K562 (cell line): ENCODE measurements around the gene RPL22L1. TPM values are rescaled to one million over a fixed set of nuclear protein-coding genes. Genes with fewer than 3 reads are reported as not detected.
A peak's percentile ranks its signal among the peaks of the same experiment; 100 is the strongest.

Source experiments
- ADNP ChIP-seq: fragments of 200-800 bp; sonication (Bioruptor generic); IDR thresholded peaks from 2 replicates; pipeline ENCODE4 v1.6.1; 2016; ENCODE audit warnings: missing genetic modification characterization, missing compliant biosample characterization
- CCNT2 ChIP-seq: IDR thresholded peaks from 2 replicates; pipeline ENCODE4 v1.6.1; 2011; ENCODE audit warnings: borderline replicate concordance, low read depth, mild to moderate bottlenecking, moderate library complexity, mixed read lengths, low read length; ENCODE audit not compliant: insufficient read length; ENCODE audit errors: extremely low read depth
- CSDE1 ChIP-seq, 2 experiments: fragments of 450-650 bp; IDR thresholded peaks; 2 replicates each; pipeline ENCODE4 v1.6.1; 2016; ENCODE audit warnings: mild to moderate bottlenecking in 1 of 2
- DACH1 ChIP-seq: fragments of 450-650 bp; IDR thresholded peaks from 2 replicates; pipeline ENCODE4 v1.6.1; 2018; ENCODE audit not compliant: partially characterized antibody
- DPF2 ChIP-seq: fragments of 450-650 bp; IDR thresholded peaks from 2 replicates; pipeline ENCODE4 v1.6.1; 2016
- ESRRB ChIP-seq: fragments of 250-450 bp; sonication (Bioruptor Pico); IDR thresholded peaks from 2 replicates; pipeline ENCODE4 v1.5.0; 2020; ENCODE audit warnings: mild to moderate bottlenecking, moderate library complexity, borderline replicate concordance
- FOSL1 ChIP-seq: fragments of 200-800 bp; sonication (Bioruptor generic); conservative IDR thresholded peaks from 2 replicates; pipeline ENCODE4 v1.6.1; 2016; ENCODE audit warnings: missing genetic modification characterization, missing compliant biosample characterization
- FOXP4 ChIP-seq: sonication (generic); formaldehyde crosslinking; IDR thresholded peaks from 2 replicates; pipeline ENCODE4 v1.8.0; 2022; ENCODE audit warnings: mild to moderate bottlenecking, missing genetic modification reagents, borderline replicate concordance
- GABPB1 ChIP-seq: sonication (generic); formaldehyde crosslinking; IDR thresholded peaks from 2 replicates; pipeline ENCODE4 v1.8.0; 2022; ENCODE audit warnings: mild to moderate bottlenecking, missing genetic modification reagents
- HDAC2 ChIP-seq: fragments of 450-650 bp; IDR thresholded peaks from 2 replicates; pipeline ENCODE4 v1.6.1; 2016; ENCODE audit warnings: mild to moderate bottlenecking
- NCOA4 ChIP-seq: fragments of 450-650 bp; IDR thresholded peaks from 2 replicates; pipeline ENCODE4 v1.6.1; 2018; ENCODE audit warnings: mild to moderate bottlenecking; ENCODE audit not compliant: partially characterized antibody
- POLR2B ChIP-seq: fragments of 450-650 bp; IDR thresholded peaks from 2 replicates; pipeline ENCODE4 v1.6.1; 2018; ENCODE audit warnings: low read depth; ENCODE audit not compliant: partially characterized antibody
- PREB ChIP-seq: sonication (generic); formaldehyde crosslinking; IDR thresholded peaks from 2 replicates; pipeline ENCODE4 v1.8.1; 2023; ENCODE audit warnings: mild to moderate bottlenecking, missing genetic modification reagents
- SIX5 ChIP-seq, 2 experiments: IDR thresholded peaks; 2 replicates each; pipeline ENCODE4 v1.6.1; 2011; ENCODE audit warnings: low read length in 2 of 2, borderline replicate concordance in 1 of 2, low read depth in 1 of 2, mild to moderate bottlenecking in 1 of 2, moderate library complexity in 1 of 2; ENCODE audit not compliant: insufficient read depth in 1 of 2
- SMAD1 ChIP-seq: fragments of 150-350 bp; IDR thresholded peaks from 2 replicates; pipeline ENCODE4 v1.6.1; 2014; ENCODE audit warnings: low read length, low read depth; ENCODE audit not compliant: partially characterized antibody
- SRSF3 ChIP-seq: fragments of 200-400 bp; formaldehyde crosslinking; IDR thresholded peaks from 2 replicates; pipeline ENCODE4 v1.6.1; 2016; ENCODE audit warnings: mild to moderate bottlenecking, low read length, moderate library complexity; ENCODE audit not compliant: insufficient read depth
- TAF9B ChIP-seq: fragments of 450-650 bp; IDR thresholded peaks from 2 replicates; pipeline ENCODE4 v1.6.1; 2018; ENCODE audit warnings: mild to moderate bottlenecking; ENCODE audit not compliant: partially characterized antibody
- ZNF121 ChIP-seq: sonication (generic); formaldehyde crosslinking; conservative IDR thresholded peaks from 2 replicates; pipeline ENCODE4 v1.8.0; 2022; ENCODE audit warnings: missing genetic modification reagents
- ZNF124 ChIP-seq: sonication (generic); formaldehyde crosslinking; IDR thresholded peaks from 2 replicates; pipeline ENCODE4 v1.8.1; 2022; ENCODE audit warnings: missing genetic modification reagents
- ZNF133 ChIP-seq: fragments of 250-450 bp; sonication (Bioruptor Pico); IDR thresholded peaks from 2 replicates; pipeline ENCODE4 v1.4.0; 2020; ENCODE audit warnings: mild to moderate bottlenecking
- ZNF830 ChIP-seq: fragments of 250-450 bp; sonication (Bioruptor Pico); IDR thresholded peaks from 2 replicates; pipeline ENCODE4 v1.5.0; 2021; ENCODE audit warnings: mild to moderate bottlenecking
- polyA plus RNA-seq, 8 experiments: library from polyadenylated mRNA; depleted of rRNA in 4 of 8; stranded (reverse) in 5 of 8; unstranded in 3 of 8; fragments of >200 nt; fragmentation: Nextera tagmentation in 2 of 8; fragmentation: Illumina TruSeq in 1 of 8; extraction: Ambion mirVana in 2 of 8; extraction: Trizol in 1 of 8; gene quantifications; 2 replicates each; pipeline versions ENCODE4 v1.2.1 to v1.2.3, GENCODE V29; 2011 to 2014; ENCODE audit warnings: inconsistent platforms in 1 of 8, missing spikeins in 1 of 8
- total RNA-seq, 7 experiments: library from RNA; depleted of rRNA in 6 of 7; stranded (reverse); fragments of >200 nt in 6 of 7; fragmentation: Illumina TruSeq in 2 of 7; extraction: Trizol in 2 of 7; gene quantifications; 2 replicates each; pipeline versions ENCODE4 v1.2.1 to v1.2.3, GENCODE V29; 2011 to 2021; ENCODE audit warnings: low replicate concordance in 1 of 7
- TF ChIP-seq, protein P1 (sequence below): sonication (generic); formaldehyde crosslinking; IDR thresholded peaks from 2 replicates; pipeline ENCODE4 v1.8.0; 2023; ENCODE audit warnings: mild to moderate bottlenecking, missing genetic modification reagents

Gene RPL22L1
- total and polyA plus RNA-seq, 9 of the 15 experiments (the other 6 are each of a cell fraction or from before 2014, with no cell fraction given): 53.9 to 198 (median 108) TPM

DNA sequence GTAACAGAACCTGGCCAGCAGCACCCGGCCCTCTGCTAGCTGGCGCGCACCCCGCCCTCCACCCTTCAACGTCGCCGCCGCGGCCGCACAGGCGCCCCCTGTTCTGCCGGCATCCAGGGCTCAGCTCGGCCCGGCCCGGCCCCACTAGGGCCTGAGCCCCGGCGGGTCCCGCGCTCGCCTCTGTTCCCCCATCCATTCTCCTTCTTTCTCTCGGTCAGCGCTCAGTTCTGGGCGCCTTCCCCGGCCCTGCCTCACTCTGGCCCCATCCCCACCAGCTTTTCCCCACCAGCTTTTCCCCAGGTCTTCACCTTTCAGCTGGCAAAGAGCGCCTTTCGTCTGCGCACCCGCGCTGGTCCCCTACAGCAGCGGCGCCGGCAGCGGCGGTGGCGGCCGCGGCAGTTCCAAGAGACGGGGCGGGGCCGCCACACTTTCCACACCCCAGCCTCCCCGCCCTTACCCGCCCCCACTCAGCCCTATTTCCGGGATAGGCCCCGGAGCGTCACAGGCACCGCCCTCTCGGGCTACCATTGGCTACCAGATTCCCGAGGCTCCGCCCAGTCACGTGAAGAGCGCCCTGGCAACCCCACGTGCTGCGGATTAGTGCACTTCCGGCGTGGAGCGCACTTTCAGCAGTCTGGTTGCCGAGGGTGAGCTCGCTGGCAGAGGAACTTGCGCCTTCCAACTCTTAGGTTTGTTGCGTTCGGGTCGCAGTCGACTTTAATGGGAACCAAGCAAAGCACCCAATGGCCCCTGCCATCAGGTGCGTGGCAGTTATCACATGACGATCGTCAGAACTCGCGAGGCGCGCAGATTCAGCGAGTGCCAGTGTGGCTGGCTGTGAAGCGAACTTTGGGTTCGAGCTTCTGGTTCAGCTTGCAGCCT lies 38.5 kb upstream of the RPL22L1 start, which contains the start of gene EIF5A2 (continued):
- TF ChIP-seq FOXP4 (CRISPR knock-in tag) (no peak), DPF2 (peak; percentile 31; the same call in 1 of the 2 replicates), ADNP (no peak), HDAC2 (no peak; the same call in 1 of the 2 replicates), POLR2B (peak; percentile 80), SIX5 (IDR thresholded peaks at IDR 0.05; ENCODE audit: borderline replicate concordance in 1 of 2, insufficient read depth in 1 of 2, low read depth in 1 of 2, low read length in 2 of 2) (no peak), FOSL1 (tag) (0 out of 2 replicates have a peak, but pooled peaks have one; percentile 16), ZNF830 (CRISPR knock-in tag) (no peak), SMAD1 (no peak), DACH1 (peak; percentile 11), ZNF121 (CRISPR knock-in tag) (no peak), PREB (no peak), ZNF124 (no peak), ZNF133 (CRISPR knock-in tag) (no peak), NCOA4 (no peak), CCNT2 (peak; percentile 68), TAF9B (peak; percentile 36), CSDE1 (IDR thresholded peaks at IDR 0.05) (no peak), ESRRB (no peak), SRSF3 (no peak), GABPB1 (peak; percentile 93)
- TF ChIP-seq, protein P1, sequence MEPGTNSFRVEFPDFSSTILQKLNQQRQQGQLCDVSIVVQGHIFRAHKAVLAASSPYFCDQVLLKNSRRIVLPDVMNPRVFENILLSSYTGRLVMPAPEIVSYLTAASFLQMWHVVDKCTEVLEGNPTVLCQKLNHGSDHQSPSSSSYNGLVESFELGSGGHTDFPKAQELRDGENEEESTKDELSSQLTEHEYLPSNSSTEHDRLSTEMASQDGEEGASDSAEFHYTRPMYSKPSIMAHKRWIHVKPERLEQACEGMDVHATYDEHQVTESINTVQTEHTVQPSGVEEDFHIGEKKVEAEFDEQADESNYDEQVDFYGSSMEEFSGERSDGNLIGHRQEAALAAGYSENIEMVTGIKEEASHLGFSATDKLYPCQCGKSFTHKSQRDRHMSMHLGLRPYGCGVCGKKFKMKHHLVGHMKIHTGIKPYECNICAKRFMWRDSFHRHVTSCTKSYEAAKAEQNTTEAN: no peak
